Measurements from ENCODE around the gene MS4A14. TPM values are rescaled to one million over a fixed set of nuclear protein-coding genes. Genes with fewer than 3 reads are reported as not detected.

Gene MS4A14
- total RNA-seq, 1 experiment from 2014 or later, result not detected

- no peak for TF ChIP-seq CTCF (IDR thresholded peaks at IDR 0.05; ENCODE audit: unreplicated experiment)
- no peak for DNase-seq
- Mint-ChIP-seq H3K27me3 (ENCODE audit: unreplicated experiment) (peaks cover 23% of the 10 kb centered on the region), H3K4me1 (ENCODE audit: low read depth, unreplicated experiment) (peaks cover 19% of the 10 kb centered on the region), H3K36me3 (ENCODE audit: insufficient read depth, unreplicated experiment) (no peaks in the 10 kb centered on the region), H3K27ac (ENCODE audit: unreplicated experiment) (no peak overlapping the region), H3K4me3 (ENCODE audit: low read depth, unreplicated experiment) (no peak overlapping the region), H3K9me3 (ENCODE audit: low read depth, unreplicated experiment) (no peaks in the 10 kb centered on the region)
- intact Hi-C loops (cut with micrococcal nuclease; ENCODE audit: unreplicated experiment), result no loop called here
- no TSS peak for BruUV-seq (replicated peaks)
- CTCF ChIA-PET, result no interaction called here
Observed at GRCh38 chr11:60367009-60367408, 29.2 kb upstream of the MS4A14 start.

- no TSS peak for BruUV-seq (replicated peaks)
- CTCF ChIA-PET, result no interaction called here
- no peak overlapping the region for H3K4me3 Mint-ChIP-seq (ENCODE audit: low read depth, unreplicated experiment)
- DNase-seq, result no peak
- H3K36me3 Mint-ChIP-seq (ENCODE audit: insufficient read depth, unreplicated experiment), result no peaks in the 10 kb centered on the region
- H3K27me3 Mint-ChIP-seq (ENCODE audit: unreplicated experiment), result peaks cover 23% of the 10 kb centered on the region
- peaks cover 19% of the 10 kb centered on the region for H3K4me1 Mint-ChIP-seq (ENCODE audit: low read depth, unreplicated experiment)
- intact Hi-C loops (cut with micrococcal nuclease; ENCODE audit: unreplicated experiment), result no loop called here
- no peaks in the 10 kb centered on the region for H3K9me3 Mint-ChIP-seq (ENCODE audit: low read depth, unreplicated experiment)
- no peak overlapping the region for H3K27ac Mint-ChIP-seq (ENCODE audit: unreplicated experiment)
- TF ChIP-seq CTCF (IDR thresholded peaks at IDR 0.05; ENCODE audit: unreplicated experiment), result no peak
Observed at GRCh38 chr11:60367896-60368295, 28.4 kb upstream of the MS4A14 start.

- no peaks in the 10 kb centered on the region for H3K36me3 Mint-ChIP-seq (ENCODE audit: insufficient read depth, unreplicated experiment)
Observed at GRCh38 chr11:60370252-60370810, 25.9 kb upstream of the MS4A14 start.

GRCh38 chr11:60370811-60371298 is 25.4 kb upstream of the MS4A14 start:
- peak overlapping the region; percentile 7 for H3K4me3 Mint-ChIP-seq (ENCODE audit: low read depth, unreplicated experiment)
- no TSS peak for BruUV-seq (replicated peaks)
- H3K27me3 Mint-ChIP-seq (ENCODE audit: unreplicated experiment), result no peaks in the 10 kb centered on the region
- no peak for DNase-seq
- no peaks in the 10 kb centered on the region for H3K9me3 Mint-ChIP-seq (ENCODE audit: low read depth, unreplicated experiment)
- intact Hi-C loops (cut with micrococcal nuclease; ENCODE audit: unreplicated experiment), result loop anchor here (5.0 kb wide), 1 partner anchor 96 kb away; no protein-coding TSS in a partner anchor
- no peak for TF ChIP-seq CTCF (IDR thresholded peaks at IDR 0.05; ENCODE audit: unreplicated experiment)
- CTCF ChIA-PET, result interaction anchor here (0.9 kb wide), 1 partner anchor 105 kb away, joined by 3 read pairs; no protein-coding TSS in a partner anchor
- H3K27ac Mint-ChIP-seq (ENCODE audit: unreplicated experiment), result peak overlapping the region; percentile 19
- H3K36me3 Mint-ChIP-seq (ENCODE audit: insufficient read depth, unreplicated experiment), result no peaks in the 10 kb centered on the region
- H3K4me1 Mint-ChIP-seq (ENCODE audit: low read depth, unreplicated experiment), result peaks cover 19% of the 10 kb centered on the region

More at GRCh38 chr11:60370252-60370810, 25.9 kb upstream of the MS4A14 start:
- no TSS peak for BruUV-seq (replicated peaks)
- Mint-ChIP-seq H3K4me1 (ENCODE audit: low read depth, unreplicated experiment) (peaks cover 19% of the 10 kb centered on the region), H3K27ac (ENCODE audit: unreplicated experiment) (peak overlapping the region; percentile 19), H3K9me3 (ENCODE audit: low read depth, unreplicated experiment) (no peaks in the 10 kb centered on the region), H3K27me3 (ENCODE audit: unreplicated experiment) (peaks cover 2% of the 10 kb centered on the region), H3K4me3 (ENCODE audit: low read depth, unreplicated experiment) (peak overlapping the region; percentile 7)
- CTCF ChIA-PET, result interaction anchor here (0.9 kb wide), 1 partner anchor 104 kb away, joined by 3 read pairs; no protein-coding TSS in a partner anchor
- DNase-seq, result no peak
- intact Hi-C loops (cut with micrococcal nuclease; ENCODE audit: unreplicated experiment), result loop anchor here (5.0 kb wide), 1 partner anchor 97 kb away; no protein-coding TSS in a partner anchor
- no peak for TF ChIP-seq CTCF (IDR thresholded peaks at IDR 0.05; ENCODE audit: unreplicated experiment)
